NOMO-1 treated with dmso at 0.1 percent for 144 hours (cell line): ENCODE data around the gene CLDN6.

Experiments used
- DNase-seq: peaks from one replicate; lab custom pipeline; 2025; ENCODE audit not compliant: unreplicated experiment; lab: John Stamatoyannopoulos, UW

CLDN6 gene

DNA sequence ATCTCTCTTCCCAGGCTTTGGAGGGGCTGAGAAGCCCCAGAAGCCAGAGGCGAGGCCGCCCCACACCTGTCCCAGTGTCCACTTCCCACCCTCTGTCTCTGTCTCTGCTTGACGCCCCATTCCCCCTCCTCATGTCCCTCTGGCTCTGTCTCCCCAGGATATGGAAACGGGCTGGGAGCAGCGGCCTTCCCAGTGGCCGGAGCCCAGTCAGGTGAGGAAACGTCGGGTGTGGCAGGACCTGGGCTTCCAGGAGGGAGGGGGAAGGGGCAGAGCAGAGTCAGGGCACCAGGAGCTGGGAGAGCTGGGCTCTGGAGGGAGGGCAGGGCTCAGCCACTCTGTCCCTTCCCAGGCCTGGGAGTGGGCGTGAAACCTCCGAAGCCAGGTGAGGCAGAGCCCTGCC lies 27.1 kb downstream of the CLDN6 start:
- DNase-seq, result no peak

DNA sequence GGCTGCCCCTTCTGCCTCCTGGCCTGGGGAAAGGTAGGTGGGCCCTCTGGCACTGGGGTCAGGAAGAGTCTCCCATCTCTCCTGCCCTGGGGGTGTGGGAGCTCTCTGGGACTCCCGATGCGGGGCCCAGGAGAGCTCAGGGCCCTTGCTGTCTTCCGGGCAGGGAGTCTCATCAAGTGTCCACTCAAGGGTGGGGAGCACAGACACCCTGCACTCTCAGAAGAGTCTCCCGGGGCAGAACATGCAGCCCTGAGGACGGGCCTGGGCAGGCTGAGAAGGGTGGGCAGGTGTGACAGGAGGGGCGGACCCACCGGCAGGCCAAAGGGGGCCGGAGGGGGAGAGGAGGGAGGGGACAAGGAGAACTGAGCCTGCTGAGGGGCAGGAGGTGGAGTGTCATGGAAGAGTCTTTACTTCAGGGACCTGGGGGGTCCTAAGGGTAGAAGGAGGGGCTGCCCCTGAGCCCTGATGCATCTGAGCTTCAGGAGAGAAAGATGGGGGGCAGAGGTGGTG lies 29.3 kb downstream of the CLDN6 start:
- DNase-seq, result no peak

DNA sequence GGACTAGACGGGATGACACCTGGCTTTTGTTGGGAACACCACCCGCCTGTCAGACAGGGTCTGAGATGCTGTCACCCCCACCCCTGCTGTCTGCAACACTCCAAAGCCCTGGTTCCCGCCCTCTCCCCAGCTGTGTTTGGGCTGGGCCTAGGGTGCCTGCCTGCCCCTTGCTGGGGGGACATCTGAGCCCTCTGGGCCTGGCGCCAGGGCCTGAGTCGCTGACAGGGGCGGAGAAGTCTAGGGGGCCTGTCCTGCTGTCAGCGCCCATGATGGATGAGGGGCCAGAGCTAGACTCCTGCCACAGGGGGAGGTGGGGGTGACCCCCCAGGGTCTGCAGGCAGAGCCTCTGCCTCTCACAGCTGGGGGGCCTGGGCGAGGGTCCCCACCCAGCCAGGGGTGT lies 30.1 kb downstream of the CLDN6 start:
- no peak for DNase-seq

DNA sequence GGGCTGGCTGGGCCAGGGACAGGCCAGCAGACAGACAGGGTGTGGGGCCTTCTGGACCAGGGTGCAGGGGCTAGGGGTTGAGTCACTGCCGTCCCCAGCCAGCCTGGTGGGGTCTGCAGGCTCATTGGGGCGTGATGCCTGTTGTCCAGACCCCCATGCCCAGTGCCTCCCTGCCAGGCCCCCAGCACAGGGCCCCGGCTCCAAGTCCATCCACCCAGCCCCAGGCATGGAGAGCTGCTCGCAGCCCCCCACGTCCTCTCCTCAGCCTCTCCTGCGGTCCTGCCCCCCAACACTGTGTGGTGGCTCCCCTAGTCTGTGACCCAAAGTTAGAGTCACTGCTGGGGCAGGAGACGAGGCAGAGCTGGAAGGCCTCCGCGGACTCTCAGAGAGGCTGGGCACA lies 30.7 kb downstream of the CLDN6 start:
- no peak for DNase-seq

DNA sequence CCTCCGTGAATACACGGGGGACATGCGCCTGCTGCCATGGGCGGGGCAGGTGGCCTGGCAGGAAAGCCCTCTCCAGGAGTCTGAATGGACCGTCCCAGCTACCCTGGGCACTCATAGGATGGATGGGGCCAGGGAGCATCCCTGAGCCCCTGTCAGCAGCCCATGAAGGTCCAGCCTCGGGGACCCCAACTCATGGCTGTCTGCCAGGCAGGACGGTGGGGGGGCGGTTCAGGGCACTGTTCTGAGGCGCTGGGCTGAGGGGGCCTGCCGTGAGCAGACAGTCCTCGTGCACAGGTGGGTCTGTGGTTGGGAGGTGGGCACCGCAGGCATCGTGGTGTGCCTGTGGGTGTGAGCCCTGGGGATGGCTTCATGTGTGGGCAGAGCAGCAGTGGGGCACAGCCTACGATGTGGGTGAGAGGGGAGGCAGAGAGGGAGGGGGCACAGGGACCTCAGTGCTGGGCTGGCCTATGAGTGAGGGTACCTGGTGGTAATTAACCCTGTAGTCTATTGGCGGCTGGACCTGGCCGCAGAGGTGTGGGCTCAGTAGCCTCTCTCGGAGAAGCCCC lies 31.3 kb downstream of the CLDN6 start:
- DNase-seq, result no peak

DNA sequence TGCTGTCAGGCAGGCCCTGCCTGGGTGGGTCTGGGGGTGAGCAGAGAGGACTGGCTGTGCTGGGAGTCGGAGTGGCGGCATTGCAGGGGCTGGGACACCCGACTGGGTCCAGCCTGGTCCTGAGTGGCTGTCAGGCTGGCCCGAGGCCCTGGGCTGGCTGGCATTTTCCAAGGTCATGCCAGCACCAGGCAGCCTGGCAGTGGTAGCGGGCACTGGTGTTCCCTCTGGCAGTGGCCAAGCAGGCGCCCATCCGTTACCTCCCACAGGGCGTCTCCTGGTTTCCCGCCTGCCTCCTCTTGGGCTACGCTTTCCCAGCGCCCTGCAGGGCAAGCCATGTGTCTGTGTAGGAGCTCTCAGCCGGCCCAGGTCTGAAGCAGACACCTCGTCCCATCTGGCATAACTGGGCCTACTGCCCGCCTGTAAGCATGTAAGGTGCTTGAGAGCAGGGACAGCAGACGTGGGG lies 32.1 kb downstream of the CLDN6 start:
- no peak for DNase-seq

DNA sequence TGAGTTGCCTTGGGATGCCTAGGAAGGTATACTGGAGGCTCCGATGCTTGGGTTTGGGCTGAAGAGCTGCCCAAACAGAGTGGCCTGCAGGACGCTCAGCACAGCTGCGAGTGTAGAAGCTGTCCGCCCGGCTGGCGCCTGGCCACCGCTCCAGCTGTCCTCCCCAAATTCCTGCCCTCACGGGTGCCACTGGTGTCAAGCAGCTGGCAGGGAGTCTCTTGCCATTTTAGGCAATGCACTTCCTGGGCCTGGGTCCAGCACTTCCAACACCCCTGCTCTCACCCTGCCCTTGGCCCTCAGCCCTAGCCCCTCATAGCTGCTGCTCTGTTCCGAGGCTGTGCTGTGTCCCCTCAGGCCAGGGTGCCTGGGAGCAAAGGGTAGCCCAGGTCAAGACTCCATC lies 32.5 kb downstream of the CLDN6 start:
- DNase-seq, result no peak

DNA sequence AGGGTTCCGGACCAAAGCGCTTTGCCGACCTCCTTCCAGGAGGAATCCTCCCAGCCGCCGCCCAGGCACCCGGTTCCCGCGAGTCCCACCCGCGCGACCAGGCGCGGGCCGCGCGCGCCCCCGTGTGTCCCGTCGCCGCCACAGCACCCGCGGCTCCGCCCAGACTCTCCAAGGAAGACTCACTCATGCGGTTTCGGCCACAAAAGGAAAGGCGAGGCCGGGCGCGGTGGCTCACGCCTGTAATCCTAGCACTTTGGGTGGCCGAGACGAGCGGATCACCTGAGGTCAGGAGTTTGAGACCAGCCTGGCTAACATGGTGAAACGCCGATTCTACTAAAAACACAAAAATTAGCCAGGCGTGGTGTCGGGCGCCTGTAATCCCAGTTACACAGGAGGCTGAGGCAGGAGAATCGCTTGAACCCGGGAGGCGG lies 34.3 kb downstream of the CLDN6 start:
- DNase-seq, result peak; percentile 61

DNA sequence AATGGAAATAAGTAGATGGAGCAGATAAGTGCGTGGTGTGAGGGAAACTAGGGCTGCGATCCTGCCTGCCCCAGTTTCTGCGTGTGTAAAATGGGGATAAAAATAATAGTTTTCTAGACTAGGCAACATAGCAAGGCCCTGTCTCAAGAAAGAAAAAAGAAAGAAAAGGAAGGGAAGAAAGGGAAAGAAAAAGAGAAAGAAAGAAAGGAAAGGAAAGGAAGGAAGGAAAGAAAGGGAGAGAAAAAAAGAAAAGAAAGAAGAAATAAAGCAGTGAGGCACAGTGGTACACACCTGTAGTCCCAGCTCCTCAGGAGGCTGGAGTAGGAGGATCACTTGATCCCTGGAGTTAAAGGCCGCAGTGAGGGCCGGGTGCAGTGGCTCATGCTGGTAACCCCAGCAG lies 35.6 kb downstream of the CLDN6 start:
- no peak for DNase-seq

DNA sequence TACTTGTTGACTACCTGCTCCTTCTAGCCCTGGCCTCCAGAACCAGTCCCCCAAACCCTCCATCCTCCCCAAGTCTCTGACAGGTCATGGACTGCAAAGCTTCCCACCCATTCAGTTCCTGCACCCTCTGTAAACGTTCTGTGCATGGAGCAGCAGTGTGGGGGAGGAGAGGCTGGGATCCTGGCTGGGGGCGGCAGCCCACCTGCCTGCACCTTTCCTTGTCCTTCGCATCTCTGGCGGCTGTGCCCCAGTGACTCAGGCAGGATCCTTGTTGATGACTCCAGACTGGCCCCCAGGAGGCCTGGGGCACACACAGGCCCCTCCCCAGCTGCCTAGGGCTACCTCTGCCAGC lies 36.1 kb downstream of the CLDN6 start:
- DNase-seq, result no peak

DNA sequence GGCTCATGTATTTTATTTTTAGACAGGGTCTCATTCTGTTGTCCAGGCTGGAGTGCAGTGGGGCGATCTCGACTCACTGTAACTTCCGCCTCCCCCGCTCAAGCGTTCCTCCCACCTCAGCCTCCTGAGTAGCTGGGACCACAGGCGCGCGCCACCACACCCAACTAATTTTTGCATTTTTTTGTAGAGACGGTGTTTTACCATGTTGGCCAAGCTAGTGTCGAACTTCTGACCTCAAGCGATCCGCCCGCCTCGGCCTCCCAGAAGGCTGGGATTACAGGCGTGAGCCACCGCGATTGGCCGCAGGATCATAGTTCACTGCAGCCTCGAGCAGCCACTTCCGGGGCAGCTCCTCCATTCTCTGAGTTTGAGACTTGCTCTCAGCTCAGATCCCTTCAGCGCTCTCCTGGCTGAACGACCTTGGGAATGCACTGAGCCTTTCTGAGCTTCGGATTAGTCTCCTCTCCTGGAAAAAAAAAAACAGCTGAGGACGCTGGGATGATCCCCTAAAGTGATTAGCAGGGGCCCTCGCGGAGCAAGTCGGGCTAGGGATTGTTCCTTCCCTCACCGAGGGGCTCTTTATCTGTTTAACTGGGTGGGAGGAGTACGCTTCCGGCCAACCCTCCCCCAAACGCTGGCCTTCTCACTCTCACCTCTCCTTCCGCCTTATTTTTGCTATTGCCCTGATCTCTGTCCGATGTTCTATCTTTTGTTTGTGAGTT lies 36.6 kb downstream of the CLDN6 start:
- no peak for DNase-seq

DNA sequence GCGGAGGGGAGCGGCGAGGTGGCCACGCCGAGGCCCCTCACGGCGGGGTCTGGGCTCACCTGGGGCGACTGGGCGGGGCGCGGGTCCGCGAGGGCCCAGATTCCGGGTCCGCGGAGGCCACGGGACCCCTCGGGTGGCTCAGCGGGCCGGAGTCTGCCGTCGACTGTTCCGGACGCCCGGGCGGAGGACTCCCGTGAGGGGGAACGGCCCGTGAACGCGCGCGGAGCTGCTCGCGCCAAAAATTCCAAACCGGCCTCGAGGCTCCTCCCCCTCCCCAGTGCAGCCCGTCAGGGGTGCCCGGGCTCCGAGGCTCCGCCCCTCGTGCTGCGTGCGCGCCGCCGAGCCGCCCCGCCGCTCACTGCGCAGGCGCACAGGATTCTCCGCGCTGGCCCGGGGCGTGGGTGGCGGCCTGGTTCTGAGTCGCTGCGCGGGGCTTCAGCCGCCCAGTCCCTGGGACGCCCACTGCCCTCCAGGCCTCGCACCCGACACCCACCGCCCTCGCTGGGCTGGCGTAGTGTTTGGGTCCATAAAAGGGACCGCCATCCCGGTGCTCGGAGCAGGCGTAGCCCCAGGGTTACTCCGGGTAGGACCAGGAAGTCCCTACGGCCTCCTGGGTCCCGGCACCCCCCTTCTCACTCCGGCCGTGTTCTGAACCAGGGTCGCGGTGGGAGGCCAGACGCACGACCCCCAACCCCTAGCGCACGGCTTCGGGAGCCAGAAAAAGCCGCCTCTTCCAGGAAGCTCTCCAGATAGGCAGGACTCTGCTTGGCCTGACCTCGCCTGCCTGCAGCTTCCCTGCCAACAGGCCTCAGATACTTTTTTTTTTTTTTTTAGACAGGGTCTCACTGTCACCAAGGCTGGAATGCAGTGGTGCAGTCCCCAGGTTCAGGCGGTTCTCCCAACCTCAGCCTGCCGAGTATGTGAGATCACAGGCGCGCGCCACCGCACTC lies 37.5 kb downstream of the CLDN6 start, which contains the start of gene PKMYT1:
PKMYT1 (minus strand) TSS at position 220 of the 950 bp plus-strand sequence. CDS start 789 bp downstream, outside the sequence.
- DNase-seq, result peak; percentile 82

DNA sequence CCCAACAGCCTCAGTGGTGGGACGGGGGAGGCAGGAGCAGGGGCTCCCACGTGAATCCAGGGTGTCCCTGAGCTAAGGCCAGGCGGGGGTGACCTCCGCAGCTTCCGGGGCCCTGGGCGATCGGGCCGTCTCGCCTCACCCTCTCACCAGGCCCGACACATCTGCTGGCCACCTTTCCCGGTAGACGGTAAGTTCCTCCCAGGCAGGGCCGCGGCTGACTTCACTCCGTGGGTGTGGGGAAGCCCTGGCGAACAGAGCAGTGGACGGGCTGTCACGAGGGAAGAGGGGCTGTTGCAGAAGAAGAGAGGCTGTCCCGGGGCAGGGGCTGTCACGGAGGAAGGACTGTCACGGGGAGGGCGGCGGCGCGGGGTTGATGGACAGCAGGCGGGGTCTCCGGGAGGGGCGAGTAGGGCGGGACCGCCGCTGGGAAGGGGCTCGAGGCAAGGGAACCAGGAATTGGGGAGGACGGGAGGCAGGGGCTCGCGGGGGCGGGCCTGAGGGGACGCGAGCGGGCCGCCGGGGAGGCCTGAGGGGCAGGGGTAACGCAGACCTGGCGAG lies 38.2 kb downstream of the CLDN6 start:
- no peak for DNase-seq

DNA sequence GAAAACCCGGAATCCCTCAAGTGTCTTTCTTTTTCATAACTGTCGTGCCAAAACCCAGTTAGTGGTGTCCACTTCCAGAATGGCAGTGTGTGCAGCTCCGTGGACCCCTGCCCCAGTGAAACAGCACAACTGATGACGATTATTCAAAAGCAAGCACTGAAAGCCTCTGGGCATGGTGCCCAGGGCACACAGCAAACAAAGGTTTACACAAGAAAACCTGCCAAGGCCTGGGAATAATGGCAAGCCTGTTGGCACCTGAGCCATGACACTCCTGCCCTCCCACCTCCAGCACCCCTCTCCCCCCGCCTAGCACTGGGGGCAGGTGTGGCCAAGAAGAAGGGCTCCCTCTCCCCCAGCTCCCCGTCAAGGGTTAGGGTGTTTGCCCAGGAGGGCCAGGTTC lies 40.5 kb downstream of the CLDN6 start:
- no peak for DNase-seq

DNA sequence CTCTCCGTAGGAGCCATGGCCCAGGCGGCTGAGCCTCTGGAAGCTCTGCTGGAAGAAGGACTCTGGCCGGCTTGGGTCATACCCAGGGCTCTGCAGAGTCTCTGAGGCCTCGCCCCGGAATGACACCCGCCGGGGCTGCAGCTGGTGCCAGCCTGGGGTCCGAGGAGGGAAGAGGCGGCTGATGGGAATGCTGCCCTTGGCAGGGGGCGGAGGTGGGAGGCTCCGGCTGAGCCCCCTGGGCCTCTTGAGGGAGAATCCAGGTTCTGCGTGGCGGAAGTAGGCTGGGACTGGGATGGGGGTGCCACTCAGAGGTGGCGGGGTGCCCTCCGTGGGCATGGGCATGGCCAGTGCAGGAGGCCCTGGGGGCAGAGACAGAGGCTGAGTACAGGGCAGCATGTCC lies 41.3 kb downstream of the CLDN6 start:
- no peak for DNase-seq

DNA sequence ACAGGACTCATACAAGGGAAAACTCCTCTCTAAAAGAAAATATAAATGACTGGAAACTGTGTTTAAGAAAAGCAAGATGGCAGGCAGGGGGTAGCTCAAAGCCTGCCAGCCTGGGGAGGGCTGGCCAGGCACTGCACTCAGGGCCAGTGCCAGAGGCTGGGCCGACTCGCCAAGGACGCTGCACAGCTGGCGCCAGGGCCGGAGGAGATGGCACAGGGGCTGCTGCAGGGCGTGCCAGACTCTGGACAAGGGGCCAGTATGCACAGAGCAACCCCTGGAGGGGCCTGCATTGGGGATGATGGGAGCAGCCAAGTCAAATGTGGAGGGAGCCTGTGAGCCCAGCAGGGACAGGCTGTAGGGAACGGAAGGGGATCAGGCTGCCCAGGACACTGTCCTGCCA lies 41.8 kb downstream of the CLDN6 start:
- no peak for DNase-seq

DNA sequence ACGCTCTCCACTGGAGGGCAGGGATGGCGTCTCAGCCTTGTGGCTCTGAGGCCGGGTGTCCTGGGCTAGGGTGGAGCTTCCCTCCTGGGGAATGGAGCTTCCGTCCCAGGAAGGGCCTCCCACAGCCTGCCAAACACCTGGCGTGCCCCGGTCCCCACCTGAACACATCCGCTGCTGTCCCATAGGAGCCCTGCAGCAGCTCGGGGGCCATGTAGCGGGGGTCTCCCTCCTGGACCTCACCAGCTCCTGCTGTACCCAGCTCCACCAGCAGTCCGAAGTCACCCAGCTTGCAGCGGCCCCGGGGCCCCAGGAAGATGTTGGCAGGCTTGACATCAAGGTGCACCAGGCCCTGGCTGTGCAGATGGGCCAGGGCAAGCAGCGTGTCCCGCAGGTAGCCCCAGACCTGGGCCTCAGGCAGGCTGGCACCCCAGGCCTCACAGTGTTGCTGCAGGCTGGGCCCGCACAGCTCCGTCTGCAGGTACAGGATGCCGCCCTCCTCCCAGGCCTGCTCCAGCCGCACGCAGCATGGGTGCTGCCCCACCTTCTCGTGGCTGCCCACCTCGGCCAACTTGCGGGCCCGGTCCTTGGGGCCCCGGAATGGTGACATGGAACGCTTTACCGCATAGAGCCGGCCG lies 42.7 kb downstream of the CLDN6 start:
- DNase-seq, result no peak

DNA sequence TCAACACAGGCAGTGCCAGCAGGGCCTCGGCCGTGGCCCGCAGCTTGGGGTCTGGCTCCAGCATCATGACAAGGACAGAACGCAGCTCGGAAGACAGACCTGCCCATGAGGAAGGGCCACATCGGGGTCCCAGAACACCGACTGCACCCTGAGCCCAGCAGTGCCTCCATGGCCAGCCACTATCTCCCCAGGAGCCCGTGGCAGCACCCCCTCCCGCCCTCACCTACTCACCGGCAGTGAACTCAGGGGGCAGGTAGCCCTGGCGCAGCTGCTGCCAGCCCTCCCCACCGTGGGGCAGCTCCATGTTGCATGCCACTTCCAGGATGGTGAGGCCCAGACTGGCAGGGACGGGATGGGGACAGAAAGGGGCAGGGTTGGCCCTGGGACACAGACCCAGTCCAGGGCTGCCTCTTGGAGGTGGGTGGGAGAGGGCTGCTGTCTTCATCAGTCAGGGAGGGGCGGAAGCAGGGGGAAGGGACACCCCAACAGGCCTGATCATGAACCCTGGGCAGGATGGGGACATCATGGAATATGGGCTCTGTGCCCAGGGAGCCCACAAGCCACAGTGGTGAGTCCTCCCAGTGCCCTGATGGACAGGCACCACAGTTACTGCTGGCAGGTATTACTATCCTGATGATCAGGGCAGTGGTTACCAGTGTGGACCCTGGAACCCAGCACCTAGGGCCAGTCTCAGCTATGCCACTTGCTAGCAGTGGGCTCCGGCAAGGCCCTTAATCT lies 43.5 kb downstream of the CLDN6 start:
- DNase-seq, result no peak

DNA sequence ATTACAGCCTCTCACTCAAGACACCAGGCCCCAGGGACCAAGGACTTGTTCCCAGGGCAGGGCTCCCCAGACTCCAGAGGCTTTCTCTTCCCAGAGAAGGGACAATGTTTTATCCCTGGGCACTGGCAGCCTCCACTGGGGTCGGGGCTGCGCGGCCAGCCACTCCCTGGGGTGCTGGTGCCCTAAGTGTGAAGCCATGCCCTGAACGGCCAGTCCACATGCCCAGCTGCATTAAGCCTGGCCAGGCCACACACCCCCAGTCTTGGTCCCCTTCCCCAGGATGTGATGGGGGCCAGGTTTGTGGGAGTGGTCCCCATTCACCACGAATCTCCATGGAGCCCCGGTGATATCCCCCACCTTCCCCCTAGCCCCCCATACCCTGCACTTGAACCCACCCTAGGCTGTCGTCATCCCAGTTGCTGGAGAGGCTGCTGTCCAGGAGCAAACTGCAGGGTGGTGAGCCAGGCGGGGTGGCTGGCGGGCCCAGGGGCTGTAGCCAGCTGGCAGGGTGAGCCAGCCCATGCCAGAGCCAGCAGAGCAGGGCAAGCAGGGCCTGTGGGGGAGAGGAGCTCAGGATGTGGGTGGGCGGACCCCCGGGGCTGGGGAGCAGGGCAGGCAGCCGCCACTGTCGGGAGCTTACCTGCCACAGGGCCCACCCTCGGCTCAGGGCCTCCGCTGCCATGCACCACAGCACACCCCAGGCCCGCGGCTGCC lies 44.2 kb downstream of the CLDN6 start:
- DNase-seq, result no peak
